Measurements from ENCODE around the gene RBM38.

- TF ChIP-seq BCL11A (IDR thresholded peaks at IDR 0.05; ENCODE audit: low read depth, low read length) (no peak), ZBTB11 (CRISPR knock-in tag; IDR thresholded peaks at IDR 0.05) (no peak), POLR2AphosphoS5 (IDR thresholded peaks at IDR 0.05; ENCODE audit: low read length) (no peak), SIN3A (IDR thresholded peaks at IDR 0.05; ENCODE audit: low read depth, low read length) (no peak)
Observed at GRCh38 chr20:57378646-57379262, 12.4 kb upstream of the RBM38 start.

All from GM12878 (cell line).